HG03064 (cell line): ENCODE data around the gene SPANXC.
"Not testable (repeated sequence)": the region's sequence is repeated elsewhere in the genome, so short reads cannot be mapped to it uniquely, and the experiment has no call there.

Experiments
- ATAC-seq: cut with Tn5 transposase; IDR thresholded peaks from one replicate; pipeline ENCODE4 v1.9.1; 2021; ENCODE audit warnings: low read depth; ENCODE audit not compliant: unreplicated experiment

Gene SPANXC

GRCh38 chrX:141242417-141242816 lies at the start of gene SPANXC:
TSS of gene SPANXC (minus strand) at chrX:141242517. CDS start at chrX:141242457, 60 bp downstream.
- not testable (repeated sequence) for ATAC-seq

GRCh38 chrX:141279476-141279875 lies 37.2 kb upstream of the SPANXC start:
- ATAC-seq: no peak

- no peak for ATAC-seq
These were observed 36.0 kb upstream of the SPANXC start for GRCh38 chrX:141278306-141278705.

- ATAC-seq: no peak
These were observed 15.8 kb upstream of the SPANXC start for GRCh38 chrX:141258080-141258479.

GRCh38 chrX:141221611-141222010 lies 20.7 kb downstream of the SPANXC start:
- ATAC-seq: no peak

GRCh38 chrX:141220342-141221008 lies 21.8 kb downstream of the SPANXC start:
- ATAC-seq: no peak

GRCh38 chrX:141214196-141214595 lies 28.1 kb downstream of the SPANXC start:
- ATAC-seq: no peak

GRCh38 chrX:141201962-141202361 lies 40.4 kb downstream of the SPANXC start:
- ATAC-seq: no peak
